PFSK-1 (cell line): ENCODE measurements around the gene RAD1.

ENCODE experiments used
- FOXP2 ChIP-seq: optimal IDR thresholded peaks from 2 replicates; pipeline ENCODE3; 2011; ENCODE audit warnings: borderline replicate concordance, control low read depth, inconsistent platforms; ENCODE audit not compliant: insufficient read depth; ENCODE audit errors: extremely low read length, extremely low read depth
- POLR2AphosphoS5 ChIP-seq: IDR thresholded peaks from 2 replicates; pipeline ENCODE4 v1.6.1; 2012; ENCODE audit warnings: low read depth, mild to moderate bottlenecking, control low read depth, low read length, moderate library complexity
- SIN3A ChIP-seq: IDR thresholded peaks from 2 replicates; pipeline ENCODE4 v1.6.1; 2012; ENCODE audit warnings: mild to moderate bottlenecking, low read length, moderate library complexity, borderline replicate concordance; ENCODE audit not compliant: insufficient read depth
- TAF1 ChIP-seq: IDR thresholded peaks from 2 replicates; pipeline ENCODE4 v1.6.1; 2012; ENCODE audit warnings: low read length, control low read depth, borderline replicate concordance; ENCODE audit not compliant: insufficient read depth
- TF ChIP-seq, protein P1 (sequence below), 2 experiments: IDR thresholded peaks; 2 replicates each; pipeline versions ENCODE4 v1.6.1 to v1.8.0; 2011 to 2012; ENCODE audit warnings: low read depth in 2 of 2, low read length in 2 of 2, control low read depth in 1 of 2, inconsistent platforms in 1 of 2, mild to moderate bottlenecking in 1 of 2, moderate library complexity in 1 of 2; ENCODE audit not compliant: insufficient read depth in 1 of 2

The RAD1 gene

DNA sequence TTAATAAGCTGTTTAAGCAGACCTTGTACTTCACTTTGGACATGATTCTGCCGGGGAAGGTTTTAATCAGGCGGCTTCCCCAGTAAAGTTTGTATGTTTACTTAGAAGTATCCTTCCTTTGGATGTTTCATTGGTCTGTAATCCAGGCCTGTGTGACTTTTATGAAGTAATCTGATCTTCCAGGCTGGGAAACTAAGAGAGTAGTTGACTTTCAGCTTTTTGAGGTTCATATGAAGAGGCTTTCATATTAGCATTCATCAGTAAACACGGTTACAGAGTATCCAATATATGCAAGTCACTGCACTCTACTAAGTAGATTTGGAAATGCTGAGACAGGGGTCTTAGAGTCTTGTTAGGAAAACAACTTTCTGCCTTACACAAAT lies 15.1 kb upstream of the RAD1 start:
- no peak for TF ChIP-seq TAF1

DNA sequence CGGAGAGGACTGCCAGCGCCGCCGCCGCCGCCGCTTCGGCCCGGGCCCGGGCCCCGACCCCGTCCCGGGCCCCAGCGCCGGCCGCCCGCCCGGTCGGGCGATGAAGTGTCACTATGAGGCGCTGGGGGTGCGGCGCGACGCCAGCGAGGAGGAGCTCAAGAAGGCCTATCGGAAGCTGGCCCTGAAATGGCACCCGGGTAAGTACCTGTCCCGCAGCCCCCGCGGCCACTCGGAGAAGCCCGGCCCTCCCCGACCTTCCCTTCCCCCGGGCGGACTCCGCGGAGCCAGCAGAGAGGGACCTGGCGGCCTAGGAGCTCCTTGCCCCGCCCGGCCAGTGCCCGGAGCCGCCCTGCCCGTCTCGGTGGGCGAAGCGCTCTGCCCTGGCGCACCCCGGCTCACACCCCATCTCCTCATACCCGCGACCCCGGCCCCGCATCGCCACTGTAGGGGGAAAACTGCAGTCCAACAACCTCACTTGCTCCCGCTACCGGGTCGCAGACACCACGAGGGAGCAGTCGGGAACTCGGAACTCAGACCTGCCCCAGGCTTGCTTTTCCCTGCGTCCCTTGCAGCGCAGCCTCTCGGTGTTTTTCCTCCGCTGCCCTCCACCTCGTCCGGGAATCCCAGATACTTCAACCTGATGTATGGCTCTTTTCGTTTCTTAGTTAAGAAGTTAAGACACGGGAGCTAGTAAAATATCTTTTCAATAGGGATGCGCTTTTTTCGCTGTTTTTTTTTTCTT lies 14.6 kb upstream of the RAD1 start:
- TF ChIP-seq TAF1 (no peak), POLR2AphosphoS5 (0 out of 2 replicates have a peak, but pooled peaks have one; percentile 22), FOXP2 (no peak), SIN3A (no peak)
- TF ChIP-seq, protein P1, sequence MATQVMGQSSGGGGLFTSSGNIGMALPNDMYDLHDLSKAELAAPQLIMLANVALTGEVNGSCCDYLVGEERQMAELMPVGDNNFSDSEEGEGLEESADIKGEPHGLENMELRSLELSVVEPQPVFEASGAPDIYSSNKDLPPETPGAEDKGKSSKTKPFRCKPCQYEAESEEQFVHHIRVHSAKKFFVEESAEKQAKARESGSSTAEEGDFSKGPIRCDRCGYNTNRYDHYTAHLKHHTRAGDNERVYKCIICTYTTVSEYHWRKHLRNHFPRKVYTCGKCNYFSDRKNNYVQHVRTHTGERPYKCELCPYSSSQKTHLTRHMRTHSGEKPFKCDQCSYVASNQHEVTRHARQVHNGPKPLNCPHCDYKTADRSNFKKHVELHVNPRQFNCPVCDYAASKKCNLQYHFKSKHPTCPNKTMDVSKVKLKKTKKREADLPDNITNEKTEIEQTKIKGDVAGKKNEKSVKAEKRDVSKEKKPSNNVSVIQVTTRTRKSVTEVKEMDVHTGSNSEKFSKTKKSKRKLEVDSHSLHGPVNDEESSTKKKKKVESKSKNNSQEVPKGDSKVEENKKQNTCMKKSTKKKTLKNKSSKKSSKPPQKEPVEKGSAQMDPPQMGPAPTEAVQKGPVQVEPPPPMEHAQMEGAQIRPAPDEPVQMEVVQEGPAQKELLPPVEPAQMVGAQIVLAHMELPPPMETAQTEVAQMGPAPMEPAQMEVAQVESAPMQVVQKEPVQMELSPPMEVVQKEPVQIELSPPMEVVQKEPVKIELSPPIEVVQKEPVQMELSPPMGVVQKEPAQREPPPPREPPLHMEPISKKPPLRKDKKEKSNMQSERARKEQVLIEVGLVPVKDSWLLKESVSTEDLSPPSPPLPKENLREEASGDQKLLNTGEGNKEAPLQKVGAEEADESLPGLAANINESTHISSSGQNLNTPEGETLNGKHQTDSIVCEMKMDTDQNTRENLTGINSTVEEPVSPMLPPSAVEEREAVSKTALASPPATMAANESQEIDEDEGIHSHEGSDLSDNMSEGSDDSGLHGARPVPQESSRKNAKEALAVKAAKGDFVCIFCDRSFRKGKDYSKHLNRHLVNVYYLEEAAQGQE (IDR thresholded peaks at IDR 0.05; ENCODE audit: insufficient read depth in 1 of 2, low read depth in 2 of 2, low read length in 2 of 2): no peak

DNA sequence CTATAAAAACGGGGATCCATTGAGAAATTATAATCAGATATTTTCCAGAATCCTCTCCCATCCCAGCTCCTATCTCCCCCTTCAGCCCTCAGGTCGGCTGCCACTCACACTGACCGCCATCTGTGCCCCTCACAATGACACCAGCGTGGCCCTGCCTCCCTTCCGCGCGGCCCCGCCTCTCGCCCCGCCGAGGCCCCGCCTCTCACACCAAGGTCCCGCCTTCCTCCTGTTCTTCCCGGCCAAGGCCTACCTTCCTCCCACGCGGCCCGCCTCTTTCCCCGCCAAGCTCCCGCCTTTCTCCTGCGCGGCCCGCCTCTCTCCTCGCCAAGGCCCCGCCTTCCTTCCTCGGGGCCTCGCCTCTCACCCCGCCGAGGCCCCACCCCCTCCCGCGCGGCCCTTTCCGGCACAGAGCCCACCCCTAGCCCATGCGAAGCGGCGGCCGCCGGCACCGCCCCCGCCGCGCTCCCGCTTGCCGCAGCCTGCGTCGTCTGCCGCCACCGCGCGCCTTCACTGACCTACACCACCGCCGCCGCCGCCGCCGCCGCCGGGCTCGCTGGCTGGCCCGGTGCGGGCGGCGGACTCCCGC lies 13.9 kb upstream of the RAD1 start, which contains the start of gene DNAJC21:
Gene DNAJC21 (plus strand): TSS at position 426 of the 586 bp plus-strand sequence. CDS start 261 bp downstream, outside the sequence.
- no peak for TF ChIP-seq SIN3A
- TF ChIP-seq FOXP2: peak; percentile 78

DNA sequence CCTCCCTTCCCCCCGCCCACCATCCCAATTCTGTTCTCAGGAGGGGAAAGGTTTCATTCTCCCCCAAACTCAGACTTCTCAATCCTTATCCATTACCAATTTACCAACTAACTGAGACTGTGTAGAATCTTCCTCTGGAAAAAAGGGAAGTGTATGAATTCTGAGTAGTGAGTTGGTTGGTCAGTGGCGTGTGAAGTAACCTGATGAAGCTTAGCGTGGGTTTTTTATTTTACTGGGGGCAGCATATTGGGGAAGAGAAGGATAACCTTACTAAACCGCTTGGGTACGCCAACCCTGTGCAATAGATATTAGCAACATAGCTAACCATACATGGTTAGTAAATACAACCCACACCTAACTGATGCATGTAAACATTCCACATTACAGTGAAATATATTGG lies 13.0 kb upstream of the RAD1 start:
- TF ChIP-seq POLR2AphosphoS5 (no peak), SIN3A (no peak), TAF1 (no peak), FOXP2 (no peak)
- TF ChIP-seq, protein P1 (IDR thresholded peaks at IDR 0.05; ENCODE audit: insufficient read depth in 1 of 2, low read depth in 2 of 2, low read length in 2 of 2): no peak

DNA sequence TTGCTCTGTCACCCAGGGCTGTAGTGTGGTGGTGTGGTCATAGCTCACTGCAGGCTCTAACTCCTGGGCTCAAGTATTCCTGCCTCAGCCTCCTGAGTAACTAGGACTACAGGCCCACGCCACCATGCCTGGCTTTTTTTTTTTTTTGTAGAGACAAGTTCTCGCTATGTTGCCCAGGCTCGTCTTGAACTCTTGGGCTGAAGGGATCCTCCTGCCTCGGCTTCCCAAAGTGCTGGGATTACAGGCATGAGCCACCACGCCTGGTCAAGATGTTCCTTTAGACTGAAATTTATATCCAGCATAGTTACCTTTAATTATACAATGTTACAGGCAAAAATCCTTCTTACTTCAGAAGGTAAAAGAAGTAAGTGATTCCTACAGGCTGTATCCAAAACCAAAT lies 12.5 kb upstream of the RAD1 start:
- TF ChIP-seq TAF1 (no peak), POLR2AphosphoS5 (peak; percentile 7; the same call in 1 of the 2 replicates), FOXP2 (no peak), SIN3A (no peak)
- TF ChIP-seq, protein P1 (IDR thresholded peaks at IDR 0.05; ENCODE audit: insufficient read depth in 1 of 2, low read depth in 2 of 2, low read length in 2 of 2): no peak

DNA sequence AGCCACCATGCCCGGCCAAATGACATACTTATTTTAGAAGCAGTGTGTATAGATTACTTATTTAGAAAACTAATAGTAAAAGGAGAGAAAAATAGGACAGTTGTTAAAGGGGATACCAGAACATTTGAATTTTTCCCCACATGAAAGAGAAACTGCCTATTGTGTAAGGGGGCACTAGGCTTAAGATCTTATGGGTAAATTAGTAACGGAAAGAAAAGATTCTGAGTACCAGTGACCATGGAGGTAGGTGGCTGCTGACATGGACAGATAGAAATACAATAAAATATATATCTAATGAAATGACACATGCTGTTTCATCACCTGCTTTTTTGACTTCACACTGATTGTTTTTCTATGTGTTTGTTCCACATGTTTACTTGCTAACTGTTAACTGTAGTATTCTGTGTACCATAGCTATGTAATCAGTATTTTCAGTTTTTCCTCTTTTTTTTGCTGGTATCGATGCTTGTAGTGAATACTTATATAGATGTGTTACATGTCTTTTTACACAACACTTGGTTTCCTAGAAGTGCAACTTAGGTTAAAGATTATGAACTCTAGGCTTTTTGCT lies 11.1 kb upstream of the RAD1 start:
- TF ChIP-seq, protein P1 (IDR thresholded peaks at IDR 0.05; ENCODE audit: insufficient read depth in 1 of 2, low read depth in 2 of 2, low read length in 2 of 2): no peak
- TF ChIP-seq TAF1: no peak
- no peak for TF ChIP-seq SIN3A
- no peak; the same call in 1 of the 2 replicates for TF ChIP-seq POLR2AphosphoS5
- no peak for TF ChIP-seq FOXP2
